GM10847 (cell line): Measurements from ENCODE around the gene SLC25A15.

Experiments used
- POLR2A ChIP-seq: IDR thresholded peaks from 2 replicates; pipeline ENCODE4 v1.6.1; 2011; ENCODE audit not compliant: insufficient read length; ENCODE audit errors: extremely low read depth

SLC25A15 gene

GRCh38 chr13:40776681-40777165 is 12.7 kb upstream of the SLC25A15 start:
- no peak for TF ChIP-seq POLR2A

- no peak for TF ChIP-seq POLR2A
Observed at GRCh38 chr13:40777166-40777808, 12.1 kb upstream of the SLC25A15 start.

- TF ChIP-seq POLR2A, result no peak
Observed at GRCh38 chr13:40777809-40778175, 11.6 kb upstream of the SLC25A15 start.

GRCh38 chr13:40779049-40779448 is 10.4 kb upstream of the SLC25A15 start:
- TF ChIP-seq POLR2A, result no peak

- no peak for TF ChIP-seq POLR2A
Observed at GRCh38 chr13:40779796-40780285, 9.6 kb upstream of the SLC25A15 start.

- no peak for TF ChIP-seq POLR2A
Observed at GRCh38 chr13:40780822-40781401, 8.5 kb upstream of the SLC25A15 start.

- no peak for TF ChIP-seq POLR2A
Observed at GRCh38 chr13:40781717-40782116, 7.7 kb upstream of the SLC25A15 start.

- no peak for TF ChIP-seq POLR2A
Observed at GRCh38 chr13:40784540-40784939, 4.9 kb upstream of the SLC25A15 start.

- TF ChIP-seq POLR2A, result no peak
Observed at GRCh38 chr13:40786568-40786996, 2.8 kb upstream of the SLC25A15 start.

GRCh38 chr13:40787062-40787461 is 2.3 kb upstream of the SLC25A15 start:
- no peak for TF ChIP-seq POLR2A

GRCh38 chr13:40790154-40790616 is 774 bp downstream of the SLC25A15 start:
- no peak for TF ChIP-seq POLR2A

GRCh38 chr13:40792284-40793051 is 3.1 kb downstream of the SLC25A15 start:
- TF ChIP-seq POLR2A, result no peak

GRCh38 chr13:40793339-40793738 is 3.9 kb downstream of the SLC25A15 start:
- no peak for TF ChIP-seq POLR2A

- TF ChIP-seq POLR2A, result no peak
Observed at GRCh38 chr13:40794414-40795368, 5.3 kb downstream of the SLC25A15 start.

- TF ChIP-seq POLR2A, result no peak
Observed at GRCh38 chr13:40796649-40797048, 7.2 kb downstream of the SLC25A15 start.
